ENCODE measurements around the gene DDX47. TPM values are rescaled to one million over a fixed set of nuclear protein-coding genes. Genes with fewer than 3 reads are reported as not detected.

The DDX47 gene
- polyA plus RNA-seq, 1 experiment, result 47.9 TPM

GRCh38 chr12:12821975-12822374 is 8.8 kb downstream of the DDX47 start:
- POLR2A ChIA-PET, result interaction anchor here (0.5 to 0.6 kb wide), 2 partner anchors 16 to 26 kb away, joined by 3 to 6 read pairs; no protein-coding TSS in a partner anchor

GRCh38 chr12:12822886-12823285 is 9.7 kb downstream of the DDX47 start:
- no peak for TF ChIP-seq CTCF (IDR thresholded peaks at IDR 0.05; ENCODE audit: insufficient read depth, low read depth, low read length)
- no peak for DNase-seq (ENCODE audit: low read depth)
- no peaks in the 10 kb centered on the region for H3K27me3 ChIP-seq (ENCODE audit: control insufficient read depth, insufficient read depth, low read length)
- H3K36me3 ChIP-seq (ENCODE audit: control insufficient read depth, insufficient read depth, low read length), result peaks cover 19% of the 10 kb centered on the region
- no peak overlapping the region for H3K4me3 ChIP-seq (ENCODE audit: low read depth, low read length)
- ChIA-PET POLR2A (no interaction called here), CTCF (interaction anchor here (1.2 to 5.8 kb wide), 4 partner anchors 9 to 16 kb away, joined by 3 to 39 read pairs (median 5); no protein-coding TSS in a partner anchor)

More at GRCh38 chr12:12821975-12822374, 8.8 kb downstream of the DDX47 start:
- no peaks in the 10 kb centered on the region for H3K27me3 ChIP-seq (ENCODE audit: control insufficient read depth, insufficient read depth, low read length)
- CTCF ChIA-PET, result interaction anchor here (0.7 to 5.8 kb wide), 6 partner anchors 8 to 164 kb away, joined by 3 to 39 read pairs (median 5); no protein-coding TSS in a partner anchor
- no peak for TF ChIP-seq CTCF (IDR thresholded peaks at IDR 0.05; ENCODE audit: insufficient read depth, low read depth, low read length)
- H3K36me3 ChIP-seq (ENCODE audit: control insufficient read depth, insufficient read depth, low read length), result peaks cover 17% of the 10 kb centered on the region
- no peak overlapping the region for H3K4me3 ChIP-seq (ENCODE audit: low read depth, low read length)
- no peak for DNase-seq (ENCODE audit: low read depth)

- no peak overlapping the region for H3K4me3 ChIP-seq (ENCODE audit: low read depth, low read length)
- POLR2A ChIA-PET, result no interaction called here
- no peak for DNase-seq (ENCODE audit: low read depth)
- H3K27me3 ChIP-seq (ENCODE audit: control insufficient read depth, insufficient read depth, low read length), result no peaks in the 10 kb centered on the region
- no peak for TF ChIP-seq CTCF (IDR thresholded peaks at IDR 0.05; ENCODE audit: insufficient read depth, low read depth, low read length)
- CTCF ChIA-PET, result interaction anchor here (1.6 to 5.8 kb wide), 2 partner anchors 11 to 14 kb away, joined by 4 to 39 read pairs; no protein-coding TSS in a partner anchor
- peaks cover 19% of the 10 kb centered on the region for H3K36me3 ChIP-seq (ENCODE audit: control insufficient read depth, insufficient read depth, low read length)
These were observed 10.2 kb downstream of the DDX47 start for GRCh38 chr12:12823300-12823699.

- no peak for DNase-seq (ENCODE audit: low read depth)
- ChIA-PET CTCF (interaction anchor here (5.8 kb wide), 1 partner anchor 13 kb away, joined by 39 read pairs; no protein-coding TSS in a partner anchor), POLR2A (no interaction called here)
- TF ChIP-seq CTCF (IDR thresholded peaks at IDR 0.05; ENCODE audit: insufficient read depth, low read depth, low read length), result no peak
- H3K36me3 ChIP-seq (ENCODE audit: control insufficient read depth, insufficient read depth, low read length), result peaks cover 19% of the 10 kb centered on the region
- no peaks in the 10 kb centered on the region for H3K27me3 ChIP-seq (ENCODE audit: control insufficient read depth, insufficient read depth, low read length)
- H3K4me3 ChIP-seq (ENCODE audit: low read depth, low read length), result no peak overlapping the region
These were observed 10.7 kb downstream of the DDX47 start for GRCh38 chr12:12823811-12824210.

GRCh38 chr12:12835378-12836146 is 22.4 kb downstream of the DDX47 start:
- Histone ChIP-seq H3K36me3 (ENCODE audit: control insufficient read depth, insufficient read depth, low read length) (peaks cover 6% of the 10 kb centered on the region), H3K27me3 (ENCODE audit: control insufficient read depth, insufficient read depth, low read length) (no peaks in the 10 kb centered on the region), H3K4me3 (ENCODE audit: low read depth, low read length) (no peak overlapping the region)
- POLR2A ChIA-PET, result no interaction called here
- DNase-seq (ENCODE audit: low read depth), result no peak
- no peak for TF ChIP-seq CTCF (IDR thresholded peaks at IDR 0.05; ENCODE audit: insufficient read depth, low read depth, low read length)
- CTCF ChIA-PET, result interaction anchor here (1.2 to 3.9 kb wide), 7 partner anchors 14 to 99 kb away, joined by 3 to 39 read pairs (median 6); partner anchors contain the start of gene GPRC5A
